Breast epithelium (tissue), 3 donors: ENCODE results near the gene ACIN1.

ENCODE experiments used
- CTCF ChIP-seq, 3 donors: fragments of 450-650 bp; IDR thresholded peaks; one replicate each; pipeline ENCODE4 v1.5.1; 2016 to 2017; ENCODE audit warnings: antibody characterized with exemption in 3 of 3, mild to moderate bottlenecking in 3 of 3, moderate library complexity in 3 of 3
- POLR2A ChIP-seq: fragments of 450-650 bp; IDR thresholded peaks from one replicate; pipeline ENCODE4 v1.6.1; 2016; ENCODE audit warnings: antibody characterized with exemption, mild to moderate bottlenecking, moderate library complexity
- POLR2AphosphoS5 ChIP-seq, 3 donors: sonication (generic); formaldehyde crosslinking; IDR thresholded peaks; one replicate each; pipeline ENCODE4 v1.6.1; 2017; ENCODE audit warnings: antibody characterized with exemption in 3 of 3

- TF ChIP-seq POLR2A, result no peak
- TF ChIP-seq POLR2AphosphoS5 (IDR thresholded peaks at IDR 0.05), result no peak
- no peak for TF ChIP-seq CTCF (IDR thresholded peaks at IDR 0.05)
These were observed 37.8 kb downstream of the ACIN1 start, which contains the start of gene CDH24 for GRCh38 chr14:23056956-23057756.
